Activated CD4-positive, alpha-beta T cell treated with anti-CD3 and anti-CD28 coated beads, Interleukin-2, amount 50 U/mL, for 24 hours (primary cell): ENCODE data around the gene SIVA1.
A peak's percentile ranks its signal among the peaks of the same experiment; 100 is the strongest.

Source experiments
- DNase-seq, 2 donors: peaks; one replicate each; pipeline ENCODE4 v3.0.0-alpha.2; 2020; ENCODE audit warnings: low read depth in 1 of 2, low spot score in 1 of 2

Gene SIVA1

DNA sequence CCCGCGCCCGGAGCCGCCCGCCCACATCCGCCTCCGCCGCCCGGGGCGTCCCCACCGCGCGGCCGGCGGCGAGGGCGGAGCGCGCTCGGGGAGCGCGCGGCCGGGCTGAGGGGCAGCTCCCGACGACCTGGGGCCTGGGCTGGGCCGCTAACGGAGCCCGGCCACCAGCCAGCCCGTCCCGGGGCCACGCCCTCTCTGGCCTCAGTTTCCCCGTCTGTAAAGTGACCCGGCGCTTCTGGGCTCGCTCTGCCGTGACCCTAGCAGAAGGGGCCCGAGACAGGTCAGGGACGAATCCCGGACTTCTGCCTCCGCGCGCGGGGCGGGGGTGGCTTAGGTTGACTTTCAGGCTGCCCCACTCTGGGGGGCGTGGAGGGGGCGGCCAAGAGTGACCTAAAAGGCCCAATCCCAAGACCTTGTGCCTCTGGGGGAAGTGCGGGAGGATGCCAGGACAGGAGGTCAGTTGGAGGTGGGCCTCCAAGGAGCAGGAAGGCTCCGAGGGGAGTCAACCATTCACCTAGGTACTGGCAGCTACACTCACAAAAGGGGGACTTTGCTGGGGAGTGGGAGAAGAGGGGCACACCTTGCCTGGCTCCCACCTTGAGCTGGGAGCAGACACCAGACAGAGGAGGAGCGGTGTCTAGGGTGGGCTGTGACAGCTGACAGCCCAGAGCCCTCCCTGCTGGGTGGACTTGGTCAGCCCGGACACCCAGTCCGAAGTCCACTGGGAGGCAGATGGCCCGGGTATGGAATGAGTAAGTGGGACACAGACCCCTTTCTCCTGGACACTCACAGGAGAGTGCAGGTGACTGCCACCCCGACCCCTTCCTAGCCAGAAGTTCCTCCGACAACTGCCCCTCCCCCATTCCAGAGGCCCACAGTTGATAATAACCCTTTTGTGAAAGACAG, 43.1 kb downstream of the SIVA1 start:
- peak in 1 of 2 donors; percentile 27 for DNase-seq

DNA sequence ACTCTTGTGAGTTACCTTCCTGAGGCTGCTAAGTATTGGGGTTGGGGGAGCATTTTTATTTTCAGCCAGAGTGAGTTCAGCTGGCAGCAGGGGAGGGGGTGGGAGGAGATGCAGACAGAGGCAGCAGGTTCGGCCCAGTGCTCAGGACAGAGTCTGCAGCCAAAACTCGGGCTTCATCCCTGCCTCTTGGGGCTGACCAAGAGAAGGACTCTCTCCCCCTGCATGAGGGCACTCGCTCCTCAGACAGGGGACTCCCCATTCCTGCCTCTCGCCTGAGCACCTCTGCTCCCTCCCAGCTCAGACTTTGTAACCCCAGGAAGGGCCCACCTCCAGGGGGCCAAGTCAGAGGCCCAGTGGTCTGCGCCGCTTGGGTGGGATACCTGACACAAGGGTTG, 43.7 kb downstream of the SIVA1 start:
- no peak for DNase-seq

DNA sequence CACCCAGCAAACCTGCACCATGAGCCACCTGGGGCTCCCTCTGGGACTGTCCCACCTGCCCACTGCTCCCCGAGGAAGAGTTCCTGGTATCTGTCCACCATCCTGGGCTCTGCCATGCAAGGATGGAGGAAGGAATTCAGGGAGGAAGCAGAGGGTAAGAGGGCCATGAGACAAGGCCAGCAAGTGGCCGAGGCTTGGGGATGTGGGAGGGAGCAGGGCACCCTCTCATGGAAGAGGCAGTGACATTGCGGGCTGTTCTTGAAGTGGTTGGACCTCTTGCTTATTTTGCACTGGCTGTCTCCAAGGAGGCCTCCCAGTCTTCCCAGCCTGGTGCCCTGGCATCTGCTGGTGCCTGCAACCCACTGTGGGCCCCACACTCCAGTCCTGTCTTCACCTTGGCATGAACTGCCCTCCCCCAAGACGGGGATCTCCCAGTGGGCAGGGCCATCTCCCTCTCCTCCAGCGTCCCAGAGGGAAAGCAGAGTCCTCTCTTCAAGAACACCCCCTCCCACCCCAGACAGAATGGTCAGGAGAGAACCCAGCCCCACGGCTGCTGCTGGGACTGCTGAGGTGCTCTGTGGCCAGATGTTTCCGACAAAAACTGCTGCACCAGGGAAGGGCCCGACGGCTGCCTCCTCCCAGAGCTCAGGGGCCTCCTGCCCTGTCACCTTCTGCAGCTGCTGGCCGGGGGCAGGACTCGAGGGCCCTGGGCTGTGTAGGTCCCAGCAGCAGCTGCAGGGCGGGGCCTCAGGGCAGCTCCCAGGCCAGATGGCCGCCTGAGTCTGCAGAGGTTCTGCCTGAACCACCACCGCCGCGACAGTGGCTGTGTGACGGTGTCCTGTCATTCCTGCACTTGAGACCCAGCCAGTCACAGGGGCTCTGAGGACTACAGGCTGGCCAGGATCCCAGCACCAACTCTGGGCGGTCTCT, 44.4 kb downstream of the SIVA1 start:
- no peak for DNase-seq

DNA sequence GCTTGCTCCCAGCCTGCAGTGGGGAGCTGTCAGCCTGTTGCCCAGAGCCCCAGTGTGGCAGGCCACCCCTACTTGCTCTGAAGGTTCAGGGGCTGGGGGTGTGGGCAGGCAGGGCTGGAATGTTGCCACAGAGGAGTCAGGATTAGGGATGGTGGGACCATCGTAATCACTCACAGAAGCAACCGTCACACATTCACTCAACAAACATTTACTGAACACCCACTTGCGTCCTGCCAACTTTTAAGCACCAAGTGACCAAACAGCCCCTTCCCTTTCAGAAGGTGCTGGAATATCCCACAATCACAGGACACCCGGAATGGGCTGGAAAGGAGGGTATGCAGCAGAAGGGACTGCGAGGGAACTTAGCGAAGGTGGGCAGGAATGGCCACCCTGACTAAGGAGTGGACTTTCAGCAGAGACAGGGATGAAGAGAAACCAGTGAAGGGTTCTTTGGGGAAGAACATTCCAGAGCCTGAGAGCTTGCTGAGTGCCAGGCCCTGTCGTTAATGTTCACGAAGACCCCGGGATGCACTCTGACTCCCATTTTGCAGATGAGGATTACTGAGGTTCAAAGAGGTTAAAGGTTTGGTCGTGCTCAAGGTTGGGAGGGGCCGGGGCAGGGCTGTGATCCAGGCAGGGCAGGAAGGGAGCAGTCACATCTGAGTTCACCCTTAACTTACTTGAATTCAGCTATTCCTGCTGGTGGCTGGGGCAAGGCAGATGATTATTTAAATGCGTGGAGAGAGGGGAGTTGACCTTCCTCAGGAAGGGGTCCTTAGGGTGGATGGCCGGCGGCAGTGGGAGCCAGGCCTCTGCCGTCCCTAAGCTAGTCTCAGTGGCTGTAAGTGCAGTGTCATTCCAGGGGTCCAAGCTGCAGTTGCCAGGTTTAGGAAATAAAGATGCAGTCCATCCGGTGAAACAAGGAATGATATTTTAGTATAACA, 45.6 kb downstream of the SIVA1 start:
- no peak for DNase-seq

DNA sequence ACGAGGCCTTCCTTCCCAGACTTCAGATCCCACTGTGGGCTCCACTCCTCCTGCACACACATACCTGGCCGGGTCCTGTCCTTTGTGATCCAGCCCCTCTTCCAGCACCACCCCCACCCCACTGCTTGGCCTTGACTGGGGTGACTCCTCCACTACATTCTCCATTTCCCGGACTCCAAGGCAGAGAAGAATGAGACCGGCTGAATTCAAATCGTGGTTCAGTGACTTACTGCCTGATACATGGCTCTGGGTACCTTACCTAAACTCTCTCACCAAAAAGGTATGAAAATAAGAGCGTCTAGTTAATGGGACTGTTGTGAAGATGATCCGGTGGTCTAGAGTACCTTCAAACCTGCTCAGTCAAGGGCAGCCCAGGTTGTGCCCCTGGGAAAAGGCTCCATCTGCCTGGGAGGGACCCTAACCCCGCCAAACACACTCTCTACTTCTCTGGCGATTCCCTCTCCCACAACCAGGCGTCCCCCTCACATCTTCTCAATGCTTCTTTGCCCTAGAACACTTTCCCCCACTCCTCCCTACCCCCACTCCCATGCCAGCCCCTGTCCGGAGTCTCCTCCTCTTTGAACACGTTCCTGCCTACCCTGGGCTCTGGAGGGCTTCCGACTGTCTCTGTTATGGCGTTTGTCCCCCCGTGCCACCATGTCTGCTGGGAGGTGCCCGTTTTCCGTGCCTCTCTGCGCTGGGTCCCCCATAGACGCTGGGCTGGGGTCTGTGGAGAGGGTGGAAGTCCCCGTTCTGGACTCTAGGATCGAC, 46.5 kb downstream of the SIVA1 start:
- DNase-seq: no peak

DNA sequence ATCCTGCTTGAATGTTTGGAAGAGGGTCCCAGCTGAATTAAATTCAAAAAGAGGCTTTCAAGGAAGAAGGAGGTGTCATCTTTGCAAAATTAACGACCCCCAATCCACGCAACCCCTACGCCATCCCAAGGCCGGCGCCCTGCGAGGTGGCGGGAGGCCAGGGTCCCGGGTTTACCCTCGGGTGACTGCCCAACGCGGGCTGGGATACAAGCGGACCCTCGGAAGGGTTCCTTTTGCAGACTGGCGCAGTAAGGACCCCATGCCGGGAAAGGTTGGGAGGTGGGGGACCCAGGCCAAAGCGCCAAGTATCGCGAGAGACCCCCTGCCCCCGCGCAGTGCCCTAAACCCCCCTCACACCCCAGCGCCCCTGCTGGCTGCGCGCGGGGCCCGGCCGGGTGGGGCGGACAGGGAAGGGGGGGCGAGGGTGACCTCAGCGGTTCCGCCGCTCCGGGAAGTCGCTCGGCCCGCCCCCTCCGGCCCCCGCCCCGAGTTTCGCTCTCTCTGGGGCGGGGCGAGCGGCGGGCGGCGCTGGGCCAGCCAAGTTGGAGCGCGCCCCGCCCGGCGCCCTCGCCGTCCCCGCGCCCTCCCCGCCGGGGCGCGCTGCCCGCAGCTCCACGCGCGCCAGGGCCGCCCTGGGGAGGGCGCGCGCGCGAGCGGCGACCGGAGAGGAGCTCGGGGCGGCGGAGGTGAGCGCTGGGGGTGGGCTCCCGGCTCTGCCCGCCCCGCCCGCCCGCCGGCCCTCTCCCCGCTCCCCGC, 47.2 kb downstream of the SIVA1 start:
- peak; percentile 49 to 55 for DNase-seq

DNA sequence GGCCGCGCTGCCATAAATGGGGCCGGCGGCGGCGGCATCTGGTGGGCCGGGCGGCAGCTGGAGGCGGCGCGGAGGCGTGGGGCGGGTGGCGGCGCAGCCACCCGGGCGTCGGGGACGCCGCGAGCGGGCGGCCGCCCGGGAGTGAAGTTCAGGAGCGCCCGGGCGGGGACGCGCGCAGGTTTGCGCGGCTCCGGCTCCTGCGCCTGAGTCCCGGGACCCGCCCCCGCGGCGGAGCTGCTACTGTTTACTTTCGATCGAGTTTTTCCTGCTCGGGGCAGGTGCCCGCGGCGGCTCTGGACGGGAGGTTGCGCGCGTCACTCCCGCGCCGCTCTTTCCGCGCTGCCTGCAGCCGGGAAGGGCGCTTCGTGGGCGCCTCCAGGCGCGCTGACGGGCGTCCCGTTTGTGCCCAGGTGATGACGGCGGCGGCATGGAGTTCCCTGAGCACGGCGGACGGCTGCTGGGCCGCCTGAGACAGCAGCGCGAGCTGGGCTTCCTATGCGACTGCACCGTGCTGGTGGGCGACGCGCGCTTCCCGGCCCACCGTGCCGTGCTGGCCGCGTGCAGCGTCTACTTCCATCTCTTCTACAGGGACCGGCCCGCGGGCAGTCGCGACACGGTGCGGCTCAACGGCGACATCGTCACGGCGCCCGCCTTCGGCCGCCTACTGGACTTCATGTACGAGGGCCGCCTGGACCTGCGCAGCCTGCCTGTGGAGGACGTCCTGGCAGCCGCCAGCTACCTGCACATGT, 48.0 kb downstream of the SIVA1 start, which contains the start of gene ZBTB42:
TSS of gene ZBTB42 (plus strand) at position 331 of the 749 bp plus-strand sequence. CDS start at position 428, 97 bp downstream.
- DNase-seq: peak in 1 of 2 donors; percentile 39

DNA sequence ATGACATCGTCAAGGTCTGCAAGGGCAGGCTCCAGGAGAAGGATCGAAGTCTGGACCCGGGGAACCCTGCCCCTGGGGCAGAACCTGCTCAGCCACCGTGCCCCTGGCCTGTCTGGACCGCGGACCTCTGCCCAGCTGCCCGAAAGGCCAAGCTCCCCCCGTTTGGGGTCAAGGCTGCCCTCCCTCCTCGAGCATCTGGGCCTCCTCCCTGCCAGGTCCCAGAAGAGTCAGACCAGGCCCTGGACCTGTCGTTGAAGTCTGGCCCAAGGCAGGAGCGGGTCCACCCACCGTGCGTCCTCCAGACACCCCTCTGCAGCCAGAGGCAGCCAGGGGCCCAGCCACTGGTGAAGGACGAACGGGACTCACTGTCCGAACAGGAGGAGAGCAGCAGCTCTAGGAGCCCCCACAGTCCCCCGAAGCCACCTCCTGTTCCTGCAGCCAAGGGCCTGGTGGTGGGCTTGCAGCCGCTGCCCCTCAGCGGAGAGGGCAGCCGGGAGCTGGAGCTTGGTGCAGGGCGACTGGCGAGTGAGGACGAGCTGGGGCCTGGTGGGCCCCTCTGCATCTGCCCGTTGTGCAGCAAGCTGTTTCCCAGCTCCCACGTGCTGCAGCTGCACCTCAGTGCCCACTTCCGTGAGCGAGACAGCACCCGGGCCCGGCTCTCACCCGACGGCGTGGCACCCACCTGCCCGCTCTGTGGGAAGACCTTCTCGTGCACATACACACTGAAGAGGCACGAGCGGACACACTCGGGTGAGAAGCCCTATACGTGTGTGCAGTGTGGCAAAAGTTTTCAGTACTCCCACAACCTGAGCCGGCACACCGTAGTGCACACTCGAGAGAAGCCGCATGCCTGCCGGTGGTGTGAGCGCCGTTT, 48.8 kb downstream of the SIVA1 start:
- no peak for DNase-seq

DNA sequence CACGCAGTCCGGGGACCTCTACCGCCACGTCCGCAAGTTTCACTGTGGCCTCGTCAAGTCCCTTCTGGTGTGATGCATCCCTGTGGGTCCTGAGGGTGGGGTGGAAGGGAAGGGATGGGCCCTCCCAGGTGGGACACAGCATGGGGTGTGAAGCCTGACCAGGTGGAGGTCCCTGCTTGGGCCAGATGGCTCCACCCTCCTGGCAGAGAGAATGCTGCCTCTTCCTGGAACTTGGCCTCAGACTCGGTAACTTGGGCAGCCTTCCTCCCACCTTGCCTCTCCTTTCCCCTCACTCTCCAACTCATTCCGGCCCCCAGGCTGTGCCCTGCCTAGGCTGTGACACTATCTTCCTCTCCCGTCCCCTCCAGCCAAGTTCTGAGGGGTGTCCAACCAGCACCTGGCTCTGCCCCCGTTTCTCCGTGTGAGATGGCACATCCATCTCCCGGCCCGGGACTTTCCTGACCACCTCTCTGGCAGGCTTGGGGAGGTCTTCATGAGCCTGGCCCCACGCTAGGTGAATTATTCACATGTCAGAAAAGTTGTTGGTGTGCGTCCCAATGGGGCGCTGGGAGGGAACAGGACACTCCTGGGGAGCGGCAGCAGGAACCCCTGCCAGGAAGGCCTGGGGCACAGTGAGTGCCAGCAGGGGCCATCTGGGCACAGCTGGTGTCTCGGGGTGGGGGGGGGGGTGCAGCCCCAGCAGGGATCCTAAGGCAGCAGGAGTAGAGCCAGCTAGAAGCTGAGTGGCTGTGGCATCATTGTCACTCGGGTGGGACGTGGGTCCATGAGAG, 49.6 kb downstream of the SIVA1 start:
- no peak for DNase-seq

DNA sequence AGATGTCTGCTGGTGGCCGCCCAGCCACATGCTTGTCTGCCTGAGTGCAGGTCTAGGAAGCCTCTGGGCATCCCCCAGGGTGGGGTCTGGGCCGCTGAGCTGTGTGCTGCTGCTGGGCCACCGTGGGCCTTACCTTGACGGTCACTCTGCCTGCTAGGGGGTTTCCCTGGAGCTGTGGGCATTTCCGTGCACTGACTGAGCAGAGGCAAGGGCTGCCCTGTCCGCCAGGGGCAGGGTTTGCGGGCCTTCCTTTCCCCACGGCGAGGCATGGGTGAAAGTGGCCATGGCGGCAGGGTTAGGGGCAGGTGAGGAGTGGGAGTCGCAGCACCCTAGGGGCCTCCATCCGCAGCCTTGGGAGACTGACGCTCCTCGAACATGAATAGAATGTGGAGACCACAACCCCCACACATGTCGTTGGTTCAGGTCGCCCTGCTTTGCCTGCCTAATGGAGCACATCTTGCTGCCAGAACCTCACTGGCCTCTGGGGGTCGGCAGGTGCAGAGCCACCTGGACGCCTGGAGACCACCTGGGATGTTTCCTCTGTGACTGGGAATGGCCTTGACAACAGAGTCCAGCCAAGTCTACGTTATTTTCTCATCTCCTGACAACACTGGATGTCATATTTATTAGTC, 50.4 kb downstream of the SIVA1 start:
- DNase-seq: no peak

DNA sequence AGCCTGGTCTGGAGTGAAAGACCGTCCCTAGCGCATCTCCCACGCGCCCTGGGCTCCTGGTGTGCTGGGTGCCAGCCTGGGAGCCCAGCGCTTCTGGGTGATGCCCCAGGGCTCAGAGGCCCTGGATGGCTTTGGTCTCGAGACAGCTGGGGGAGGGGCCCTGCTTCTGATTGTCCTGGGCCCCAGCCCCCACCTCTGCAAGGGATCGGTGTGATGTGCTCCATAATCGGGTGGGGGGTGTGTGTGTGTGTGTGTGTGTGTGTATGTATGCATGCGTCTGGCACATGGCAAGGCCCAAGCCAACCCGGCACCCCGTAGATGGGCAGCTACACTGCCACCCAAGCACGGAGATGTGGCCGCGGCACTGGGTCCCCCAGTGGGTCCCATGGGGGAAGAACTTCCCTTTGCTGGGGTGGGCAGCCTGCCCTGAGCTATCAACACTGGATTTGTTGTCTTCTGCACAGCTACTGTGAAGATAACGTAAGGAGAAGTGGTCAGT, 51.0 kb downstream of the SIVA1 start:
- no peak for DNase-seq

DNA sequence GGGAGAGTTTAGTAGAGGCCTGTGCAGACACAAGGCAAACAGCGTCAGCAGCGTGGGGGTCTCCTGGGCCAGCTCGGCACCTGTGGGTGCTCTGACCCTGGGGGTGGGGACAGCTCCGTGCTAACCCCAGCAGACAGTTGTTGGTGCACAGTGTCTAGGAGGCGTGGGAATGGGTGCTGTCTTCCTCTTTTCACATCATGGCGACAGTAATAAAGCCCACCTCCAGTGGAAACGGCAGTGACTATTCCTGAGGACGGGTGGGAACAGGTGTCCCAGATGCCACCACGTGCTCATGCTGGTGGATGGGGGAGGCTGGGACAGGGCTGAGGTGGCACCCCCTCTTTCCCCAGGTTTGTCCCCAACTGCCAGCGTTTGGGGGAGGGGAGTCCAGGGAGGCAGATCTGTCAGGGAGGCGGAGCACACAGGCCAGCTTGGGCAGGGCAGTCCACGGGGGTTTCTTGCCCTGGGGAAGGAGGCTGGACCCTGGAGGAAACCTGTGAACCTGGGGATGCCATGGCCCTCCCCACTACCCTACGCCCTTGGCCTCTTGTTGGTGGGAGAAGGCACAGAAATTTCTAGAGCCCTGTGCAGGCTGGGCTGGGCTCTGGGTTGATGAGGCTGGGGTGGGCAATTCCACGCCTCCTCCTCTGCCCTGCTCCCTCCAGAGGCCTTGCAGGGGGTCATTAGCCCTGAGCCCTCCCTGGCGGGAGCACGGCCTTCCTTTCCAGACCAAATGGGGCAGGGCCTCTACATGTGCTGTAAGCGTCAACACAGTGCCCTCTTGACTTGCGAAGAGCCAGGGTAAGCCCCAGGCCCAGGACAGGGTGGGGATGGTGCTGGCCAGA, 51.8 kb downstream of the SIVA1 start:
- DNase-seq: no peak

DNA sequence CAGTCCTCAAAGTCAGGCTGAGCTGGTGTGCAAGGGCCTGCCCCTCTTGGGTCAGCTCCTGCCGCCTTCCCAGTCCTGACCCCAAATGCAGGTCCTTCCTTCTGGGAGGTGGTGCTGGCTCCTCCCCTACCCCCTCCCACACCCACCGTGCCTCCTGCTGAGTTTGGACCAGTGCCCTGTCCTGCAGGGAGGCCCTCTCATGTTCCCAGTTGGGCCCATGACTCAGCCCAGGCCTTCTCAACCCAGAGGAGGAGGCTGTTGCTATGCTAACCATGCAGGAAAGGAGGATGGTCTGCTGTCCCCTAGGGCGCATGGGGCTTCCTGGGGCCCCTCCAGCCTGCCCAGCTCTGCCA, 52.4 kb downstream of the SIVA1 start:
- DNase-seq: no peak

DNA sequence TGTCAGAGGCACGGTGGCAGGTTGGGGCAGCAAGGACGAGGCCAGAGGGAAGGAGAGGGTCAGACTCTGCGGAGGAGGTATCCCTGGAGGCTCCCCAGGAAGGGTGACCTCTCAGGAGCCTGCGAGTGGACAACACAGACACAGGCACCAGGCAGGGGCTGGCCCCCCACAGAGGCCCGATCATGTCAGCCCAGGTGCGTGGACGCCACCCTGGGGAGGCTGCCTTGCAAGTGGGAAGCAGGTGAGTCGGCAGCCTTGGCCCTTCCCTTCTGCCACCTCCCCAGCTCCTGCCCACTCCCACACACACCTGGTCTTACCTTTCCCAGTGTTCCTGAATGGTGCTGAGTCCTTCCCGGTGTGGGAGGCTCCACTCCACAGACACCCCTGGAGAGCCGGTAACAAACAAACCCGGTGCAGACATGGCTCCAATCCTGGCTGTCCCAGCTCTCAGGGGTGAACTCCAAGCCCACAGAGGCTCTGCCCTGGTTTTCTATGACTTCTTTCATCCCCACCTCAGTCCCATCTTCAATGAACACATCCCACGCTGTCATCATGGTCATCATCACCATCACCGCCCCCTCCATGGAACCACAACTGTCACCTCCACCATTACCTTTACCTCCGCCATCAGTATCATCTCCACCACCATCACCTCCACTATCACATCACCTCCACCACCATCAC, 53.1 kb downstream of the SIVA1 start:
- no peak for DNase-seq
